ENCODE data around the gene PTPRR.

DNA sequence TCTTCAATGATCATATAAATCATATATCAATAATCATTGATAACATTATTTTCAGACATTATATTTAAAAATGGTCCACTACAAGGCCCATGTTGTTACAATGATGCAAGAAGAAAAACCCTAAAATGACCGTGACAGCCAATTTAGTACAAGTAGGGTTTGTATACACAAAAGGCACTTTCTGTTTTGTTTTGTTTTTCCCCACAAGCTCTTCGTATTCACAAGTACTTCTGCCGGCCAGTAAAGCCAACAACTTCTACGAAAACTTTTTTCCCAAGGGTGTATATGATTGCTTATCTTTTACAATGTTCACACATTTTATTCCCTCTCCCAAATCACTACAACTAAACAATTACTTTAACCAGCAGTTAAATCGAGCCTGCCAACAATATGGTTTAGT, 292.9 kb downstream of the PTPRR start:
- TF ChIP-seq, protein P1, sequence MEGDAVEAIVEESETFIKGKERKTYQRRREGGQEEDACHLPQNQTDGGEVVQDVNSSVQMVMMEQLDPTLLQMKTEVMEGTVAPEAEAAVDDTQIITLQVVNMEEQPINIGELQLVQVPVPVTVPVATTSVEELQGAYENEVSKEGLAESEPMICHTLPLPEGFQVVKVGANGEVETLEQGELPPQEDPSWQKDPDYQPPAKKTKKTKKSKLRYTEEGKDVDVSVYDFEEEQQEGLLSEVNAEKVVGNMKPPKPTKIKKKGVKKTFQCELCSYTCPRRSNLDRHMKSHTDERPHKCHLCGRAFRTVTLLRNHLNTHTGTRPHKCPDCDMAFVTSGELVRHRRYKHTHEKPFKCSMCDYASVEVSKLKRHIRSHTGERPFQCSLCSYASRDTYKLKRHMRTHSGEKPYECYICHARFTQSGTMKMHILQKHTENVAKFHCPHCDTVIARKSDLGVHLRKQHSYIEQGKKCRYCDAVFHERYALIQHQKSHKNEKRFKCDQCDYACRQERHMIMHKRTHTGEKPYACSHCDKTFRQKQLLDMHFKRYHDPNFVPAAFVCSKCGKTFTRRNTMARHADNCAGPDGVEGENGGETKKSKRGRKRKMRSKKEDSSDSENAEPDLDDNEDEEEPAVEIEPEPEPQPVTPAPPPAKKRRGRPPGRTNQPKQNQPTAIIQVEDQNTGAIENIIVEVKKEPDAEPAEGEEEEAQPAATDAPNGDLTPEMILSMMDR (IDR thresholded peaks at IDR 0.05) = no peak
- TF ChIP-seq POLR2AphosphoS5 (IDR thresholded peaks at IDR 0.05) = no peak

All from breast epithelium (tissue), 3 donors.